C4-2B (cell line): Measurements from ENCODE around the gene GBF1.

ENCODE experiments used
- CTCF ChIP-seq: fragments of 450-650 bp; conservative IDR thresholded peaks from 2 replicates; pipeline ENCODE4 v1.5.1; 2017; ENCODE audit warnings: mild to moderate bottlenecking
- ZFX ChIP-seq: fragments of 450-650 bp; IDR thresholded peaks from 2 replicates; pipeline ENCODE4 v1.6.1; 2017

- no peak for TF ChIP-seq CTCF
- TF ChIP-seq ZFX, result no peak
These were observed 35.8 kb downstream of the GBF1 start for GRCh38 chr10:102281102-102281487.
